Measurements from ENCODE around the gene KRAS. TPM values are rescaled to one million over a fixed set of nuclear protein-coding genes. Genes with fewer than 3 reads are reported as not detected.

The KRAS gene
- total RNA-seq, 2 experiments from 2014 or later, result 8.6 to 39.1 TPM

GRCh38 chr12:25287610-25288009 is 36.9 kb upstream of the KRAS start:
- Histone ChIP-seq H3K79me2 (ENCODE audit: insufficient read depth, low read depth, low read length) (no peaks in the 10 kb centered on the region), H3K27ac (ENCODE audit: low read depth, low read length, poor library complexity, severe bottlenecking) (no peak overlapping the region), H4K20me1 (ENCODE audit: insufficient read depth, low read length) (no peaks in the 10 kb centered on the region), H3K4me1 (ENCODE audit: insufficient read depth, low read length, poor library complexity, severe bottlenecking) (peaks cover 9% of the 10 kb centered on the region), H3K9me3 (ENCODE audit: low read length) (peaks cover 12% of the 10 kb centered on the region; the same call in 1 of the 2 replicates), H3K9me2 (ENCODE audit: insufficient read depth, low read length) (no peaks in the 10 kb centered on the region), H3K4me2 (ENCODE audit: low read length) (no peak overlapping the region), H3K36me3 (ENCODE audit: insufficient read depth, low read length) (no peaks in the 10 kb centered on the region), H2AFZ (ENCODE audit: low read length) (no peak overlapping the region), H3K4me3 (ENCODE audit: low read depth, low read length, poor library complexity, severe bottlenecking) (no peak overlapping the region)
- DNase-seq (ENCODE audit: low spot score), result no peak
- BruUV-seq (replicated peaks), result no TSS peak
- CTCF ChIA-PET (ENCODE audit: unreplicated experiment), result no interaction called here
- POLR2A ChIA-PET, result no interaction called here
- intact Hi-C loops (cut with micrococcal nuclease; ENCODE audit: unreplicated experiment), result no loop called here
- TF ChIP-seq EZH2phosphoT487 (IDR thresholded peaks at IDR 0.05; ENCODE audit: borderline replicate concordance, low read depth, low read length) (no peak), CTCF (conservative IDR thresholded peaks at IDR 0.05; ENCODE audit: low read length) (no peak)

GRCh38 chr12:25286837-25287236 is 36.1 kb upstream of the KRAS start:
- H3K9me2 ChIP-seq (ENCODE audit: insufficient read depth, low read length), result no peaks in the 10 kb centered on the region
- TF ChIP-seq CTCF (conservative IDR thresholded peaks at IDR 0.05; ENCODE audit: low read length) (no peak), EZH2phosphoT487 (IDR thresholded peaks at IDR 0.05; ENCODE audit: borderline replicate concordance, low read depth, low read length) (no peak)
- no peaks in the 10 kb centered on the region for H4K20me1 ChIP-seq (ENCODE audit: insufficient read depth, low read length)
- no peaks in the 10 kb centered on the region for H3K36me3 ChIP-seq (ENCODE audit: insufficient read depth, low read length)
- ChIA-PET CTCF (ENCODE audit: unreplicated experiment) (no interaction called here), POLR2A (no interaction called here)
- intact Hi-C loops (cut with micrococcal nuclease; ENCODE audit: unreplicated experiment), result no loop called here
- H3K27ac ChIP-seq (ENCODE audit: low read depth, low read length, poor library complexity, severe bottlenecking), result no peak overlapping the region
- H2AFZ ChIP-seq (ENCODE audit: low read length), result no peak overlapping the region
- no peak overlapping the region for H3K4me2 ChIP-seq (ENCODE audit: low read length)
- H3K9me3 ChIP-seq (ENCODE audit: low read length), result peaks cover 12% of the 10 kb centered on the region; the same call in 1 of the 2 replicates
- no peaks in the 10 kb centered on the region for H3K79me2 ChIP-seq (ENCODE audit: insufficient read depth, low read depth, low read length)
- no TSS peak for BruUV-seq (replicated peaks)
- H3K4me3 ChIP-seq (ENCODE audit: low read depth, low read length, poor library complexity, severe bottlenecking), result no peak overlapping the region
- DNase-seq (ENCODE audit: low spot score), result no peak
- peaks cover 11% of the 10 kb centered on the region for H3K4me1 ChIP-seq (ENCODE audit: insufficient read depth, low read length, poor library complexity, severe bottlenecking)

GRCh38 chr12:25284024-25284423 is 33.3 kb upstream of the KRAS start:
- intact Hi-C loops (cut with micrococcal nuclease; ENCODE audit: unreplicated experiment), result no loop called here
- DNase-seq (ENCODE audit: low spot score), result no peak
- TF ChIP-seq CTCF (conservative IDR thresholded peaks at IDR 0.05; ENCODE audit: low read length), result no peak
- TF ChIP-seq EZH2phosphoT487 (IDR thresholded peaks at IDR 0.05; ENCODE audit: borderline replicate concordance, low read depth, low read length), result no peak
- no TSS peak for BruUV-seq (replicated peaks)
- POLR2A ChIA-PET, result interaction anchor here (0.5 to 0.6 kb wide), 2 partner anchors 8 to 95 kb away, joined by 3 read pairs; no protein-coding TSS in a partner anchor
- H3K9me2 ChIP-seq (ENCODE audit: insufficient read depth, low read length), result no peaks in the 10 kb centered on the region
- H3K27ac ChIP-seq (ENCODE audit: low read depth, low read length, poor library complexity, severe bottlenecking), result no peak overlapping the region
- peaks cover 4% of the 10 kb centered on the region; the same call in 1 of the 2 replicates for H3K9me3 ChIP-seq (ENCODE audit: low read length)
- CTCF ChIA-PET (ENCODE audit: unreplicated experiment), result no interaction called here
- no peaks in the 10 kb centered on the region for H3K36me3 ChIP-seq (ENCODE audit: insufficient read depth, low read length)
- H4K20me1 ChIP-seq (ENCODE audit: insufficient read depth, low read length), result no peaks in the 10 kb centered on the region
- no peaks in the 10 kb centered on the region for H3K79me2 ChIP-seq (ENCODE audit: insufficient read depth, low read depth, low read length)
- H2AFZ ChIP-seq (ENCODE audit: low read length), result no peak overlapping the region
- H3K4me1 ChIP-seq (ENCODE audit: insufficient read depth, low read length, poor library complexity, severe bottlenecking), result peaks cover 16% of the 10 kb centered on the region
- H3K4me2 ChIP-seq (ENCODE audit: low read length), result no peak overlapping the region
- no peak overlapping the region for H3K4me3 ChIP-seq (ENCODE audit: low read depth, low read length, poor library complexity, severe bottlenecking)

Measured in OCI-LY7 (cell line).